Measurements from ENCODE around the gene PIGC.

The PIGC gene

GRCh38 chr1:172391976-172392375 lies 51.9 kb downstream of the PIGC start:
- peak overlapping the region; percentile 44 for H3K4me3 ChIP-seq (ENCODE audit: low read depth, low read length)
- no peak for DNase-seq (ENCODE audit: low read depth)
- TF ChIP-seq CTCF (IDR thresholded peaks at IDR 0.05; ENCODE audit: insufficient read depth, low read depth, low read length, missing control alignments): no peak

Measured in GM12865 (cell line).